Immature natural killer cell (primary cell): ENCODE data around the gene GPX8. TPM values are rescaled to one million over a fixed set of nuclear protein-coding genes. Genes with fewer than 3 reads are reported as not detected.

Source experiments
- DNase-seq, 3 donors: peaks; one replicate each; pipeline ENCODE4 v3.0.0; 2022; ENCODE audit warnings: mixed read lengths in 1 of 3
- H3K27ac Mint-ChIP-seq, 6 donors: one replicate each; pipeline ENCODE4 v1.8.0; 2020; ENCODE audit warnings: mixed read lengths in 6 of 6, mild to moderate bottlenecking in 5 of 6, inconsistent platforms in 4 of 6, moderate library complexity in 3 of 6
- H3K27me3 Mint-ChIP-seq, 3 donors: one replicate each; pipeline ENCODE4 v1.8.0; 2020 to 2021; ENCODE audit warnings: low read depth in 3 of 3, mild to moderate bottlenecking in 3 of 3, mixed read lengths in 3 of 3, moderate library complexity in 3 of 3, inconsistent platforms in 1 of 3
- H3K36me3 Mint-ChIP-seq, 3 donors: one replicate each; pipeline ENCODE4 v1.8.0; 2020; ENCODE audit warnings: mixed read lengths in 3 of 3, inconsistent platforms in 2 of 3, mild to moderate bottlenecking in 2 of 3
- H3K4me1 Mint-ChIP-seq, 2 donors: one replicate each; pipeline ENCODE4 v1.8.0; 2020; ENCODE audit warnings: inconsistent platforms in 2 of 2, mild to moderate bottlenecking in 2 of 2, mixed read lengths in 2 of 2, moderate library complexity in 1 of 2
- H3K4me3 Mint-ChIP-seq, 5 donors: one replicate each; pipeline ENCODE4 v1.8.0; 2020; ENCODE audit warnings: mild to moderate bottlenecking in 5 of 5, mixed read lengths in 5 of 5, inconsistent platforms in 3 of 5, moderate library complexity in 3 of 5
- H3K9me3 Mint-ChIP-seq, 6 donors: one replicate each; pipeline ENCODE4 v1.8.0; 2020; ENCODE audit warnings: mild to moderate bottlenecking in 6 of 6, mixed read lengths in 6 of 6, inconsistent platforms in 4 of 6, moderate library complexity in 3 of 6
- polyA plus RNA-seq, 3 donors: library from polyadenylated mRNA; unstranded; fragments of 300-500 nt; fragmentation: Illumina TruSeq; gene quantifications; one replicate each; pipeline ENCODE4 v1.2.3, GENCODE V29; 2021

The GPX8 gene
- polyA plus RNA-seq, 3 donors from 2014 or later: not detected

GRCh38 chr5:55149308-55149795, 10.6 kb upstream of the GPX8 start:
- H3K27ac Mint-ChIP-seq: no peak overlapping the region
- H3K4me3 Mint-ChIP-seq: no peak overlapping the region
- peaks cover 5 to 7% of the 10 kb centered on the region in 2 donors for H3K4me1 Mint-ChIP-seq
- no peak for DNase-seq
- peaks cover 0 to 11% (median 8%) of the 10 kb centered on the region in 3 donors for H3K27me3 Mint-ChIP-seq
- H3K9me3 Mint-ChIP-seq: no peaks in the 10 kb centered on the region
- no peaks in the 10 kb centered on the region for H3K36me3 Mint-ChIP-seq

DNA sequence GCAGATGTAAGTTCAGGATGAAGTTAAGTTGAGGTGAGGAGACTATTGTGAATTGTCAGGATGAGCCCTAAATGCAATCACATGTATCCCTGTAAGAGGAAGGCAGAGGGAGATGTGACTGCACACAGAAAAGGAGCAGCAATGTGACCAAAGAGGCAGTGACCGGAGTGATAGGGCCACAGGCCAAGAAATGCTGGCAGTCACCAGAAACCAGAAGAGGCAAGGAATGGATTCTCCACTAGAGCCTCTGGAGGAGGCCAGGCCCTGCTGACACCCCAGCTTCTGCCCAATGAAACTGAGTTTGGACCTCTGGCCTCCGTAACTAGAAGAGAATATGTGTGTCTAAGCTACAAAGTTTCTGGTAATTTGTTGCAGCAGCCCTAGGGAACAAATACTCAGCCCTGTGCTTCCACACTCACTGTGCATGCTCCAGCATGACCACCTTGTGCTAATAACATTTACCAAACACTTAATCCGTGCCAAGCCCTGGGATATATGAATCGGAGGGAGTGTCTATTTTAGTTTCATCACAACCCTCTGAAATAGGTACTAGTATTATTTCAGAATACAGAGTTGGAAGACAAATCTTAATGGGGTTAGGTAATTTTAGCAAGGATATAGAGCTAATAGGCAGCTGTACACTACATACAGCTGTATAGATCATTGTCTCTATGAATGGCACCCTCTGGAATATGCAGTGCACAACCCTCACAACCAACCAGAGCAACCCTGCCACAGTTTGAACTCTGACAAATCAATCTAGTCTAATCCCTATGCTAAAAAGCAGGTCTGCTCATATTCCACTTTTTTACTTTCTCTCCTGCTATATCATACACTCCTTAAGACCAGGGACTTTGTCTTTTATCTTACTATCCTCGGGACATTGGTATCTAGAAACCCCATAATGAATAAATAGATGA, 7.8 kb upstream of the GPX8 start:
- Mint-ChIP-seq H3K4me1 (no peaks in the 10 kb centered on the region), H3K4me3 (no peak overlapping the region), H3K36me3 (no peaks in the 10 kb centered on the region), H3K27ac (no peak overlapping the region), H3K27me3 (peaks cover 4 to 8% (median 8%) of the 10 kb centered on the region in 3 donors), H3K9me3 (no peaks in the 10 kb centered on the region)
- DNase-seq: no peak

DNA sequence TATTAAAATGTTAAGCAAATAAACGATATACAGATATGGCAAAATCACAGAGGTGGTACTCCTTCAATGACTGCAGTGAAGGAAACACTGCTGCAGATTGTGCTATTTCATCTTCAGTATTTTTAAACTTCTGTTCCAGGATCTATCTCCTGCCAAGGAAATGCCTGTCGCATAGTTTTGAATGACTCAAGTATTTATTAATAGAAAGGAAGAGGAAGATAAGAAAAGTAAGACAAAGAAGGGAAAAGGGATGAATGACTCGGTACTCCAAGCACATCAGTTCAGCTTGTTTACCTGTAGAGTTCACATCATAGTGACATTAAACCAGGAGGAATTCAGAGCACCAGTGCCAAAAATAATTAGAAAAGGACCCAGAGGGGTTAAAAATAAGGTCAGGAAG, 5.1 kb upstream of the GPX8 start:
- H3K27me3 Mint-ChIP-seq: peaks cover 3 to 8% (median 5%) of the 10 kb centered on the region in 3 donors

DNA sequence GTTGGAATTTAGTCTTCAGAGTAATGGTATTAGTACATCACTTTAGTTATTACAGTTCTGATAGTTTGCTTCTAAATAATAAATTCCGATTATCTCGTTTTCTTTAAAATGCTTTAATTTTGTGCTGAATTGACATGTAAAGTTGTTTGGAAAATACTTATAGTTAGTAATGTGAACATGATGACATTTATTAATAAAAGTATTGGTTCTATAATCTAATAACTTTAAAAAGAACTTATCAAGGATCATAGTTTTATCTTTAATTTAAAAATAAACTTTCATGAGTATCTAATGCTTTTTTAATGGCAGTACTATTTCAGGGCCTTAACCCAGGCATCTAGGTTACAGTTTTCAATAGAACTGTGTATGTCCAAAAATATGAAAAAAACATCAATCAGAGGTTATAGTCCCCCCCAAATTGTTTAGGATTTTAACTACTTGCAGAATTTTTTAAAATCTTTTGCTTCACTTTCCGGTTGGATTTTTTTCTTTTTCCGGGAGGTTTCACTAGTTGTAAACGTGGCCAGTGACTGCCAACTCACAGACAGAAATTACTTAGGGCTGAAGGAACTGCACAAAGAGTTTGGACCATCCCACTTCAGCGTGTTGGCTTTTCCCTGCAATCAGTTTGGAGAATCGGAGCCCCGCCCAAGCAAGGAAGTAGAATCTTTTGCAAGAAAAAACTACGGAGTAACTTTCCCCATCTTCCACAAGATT, 680 bp downstream of the GPX8 start:
- Mint-ChIP-seq H3K27ac (no peak overlapping the region), H3K4me3 (no peak overlapping the region), H3K9me3 (no peaks in the 10 kb centered on the region), H3K36me3 (no peaks in the 10 kb centered on the region), H3K27me3 (peaks cover 0 to 12% (median 6%) of the 10 kb centered on the region in 3 donors), H3K4me1 (no peaks in the 10 kb centered on the region)
- DNase-seq: no peak

More for the DNA sequence above, 5.1 kb upstream of the GPX8 start:
- Mint-ChIP-seq H3K4me3 (no peak overlapping the region), H3K9me3 (no peaks in the 10 kb centered on the region), H3K36me3 (no peaks in the 10 kb centered on the region), H3K4me1 (no peaks in the 10 kb centered on the region), H3K27ac (no peak overlapping the region)
- DNase-seq: no peak

DNA sequence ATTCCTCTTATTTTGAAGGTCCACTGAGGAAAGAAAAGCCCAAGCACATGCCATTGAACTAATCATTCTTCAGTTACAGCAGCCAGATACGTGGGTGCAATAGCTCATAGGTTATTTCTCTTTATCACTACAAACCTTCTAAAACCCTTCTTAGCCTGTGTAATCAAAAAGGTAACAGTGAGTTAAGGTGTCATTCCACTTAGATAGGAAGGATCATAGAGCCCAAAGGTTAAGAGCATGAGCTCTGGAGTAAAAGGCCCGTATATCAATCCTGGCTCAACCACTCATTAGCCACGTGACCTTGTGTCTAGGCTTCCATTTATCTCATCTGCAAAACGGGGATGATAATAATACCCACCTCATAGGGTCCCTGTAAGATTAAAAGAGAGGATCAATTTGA, 2.7 kb downstream of the GPX8 start:
- Mint-ChIP-seq H3K4me1 (no peaks in the 10 kb centered on the region), H3K9me3 (peaks cover 0 to 2% (median 0%) of the 10 kb centered on the region in 6 donors), H3K36me3 (no peaks in the 10 kb centered on the region), H3K27ac (no peak overlapping the region), H3K27me3 (peaks cover 3 to 17% (median 15%) of the 10 kb centered on the region in 3 donors), H3K4me3 (no peak overlapping the region)
- DNase-seq: no peak

GRCh38 chr5:55171471-55171870, 11.5 kb downstream of the GPX8 start:
- no peaks in the 10 kb centered on the region for H3K9me3 Mint-ChIP-seq
- H3K4me3 Mint-ChIP-seq: no peak overlapping the region
- no peak overlapping the region for H3K27ac Mint-ChIP-seq
- no peaks in the 10 kb centered on the region for H3K36me3 Mint-ChIP-seq
- no peak for DNase-seq
- H3K4me1 Mint-ChIP-seq: peaks cover 24 to 36% of the 10 kb centered on the region in 2 donors
- peaks cover 22 to 32% (median 25%) of the 10 kb centered on the region in 3 donors for H3K27me3 Mint-ChIP-seq

GRCh38 chr5:55172051-55172899, 12.3 kb downstream of the GPX8 start:
- peaks cover 26 to 33% (median 29%) of the 10 kb centered on the region in 3 donors for H3K27me3 Mint-ChIP-seq
- no peaks in the 10 kb centered on the region for H3K36me3 Mint-ChIP-seq
- no peaks in the 10 kb centered on the region for H3K9me3 Mint-ChIP-seq
- peak overlapping the region in 4 of 6 donors; percentile 39 to 87 (median 62) for H3K27ac Mint-ChIP-seq
- DNase-seq: peak; percentile 70 to 76 (median 72)
- H3K4me3 Mint-ChIP-seq: peak overlapping the region; percentile 87 to 94 (median 89)
- H3K4me1 Mint-ChIP-seq: peaks cover 28 to 44% of the 10 kb centered on the region in 2 donors

DNA sequence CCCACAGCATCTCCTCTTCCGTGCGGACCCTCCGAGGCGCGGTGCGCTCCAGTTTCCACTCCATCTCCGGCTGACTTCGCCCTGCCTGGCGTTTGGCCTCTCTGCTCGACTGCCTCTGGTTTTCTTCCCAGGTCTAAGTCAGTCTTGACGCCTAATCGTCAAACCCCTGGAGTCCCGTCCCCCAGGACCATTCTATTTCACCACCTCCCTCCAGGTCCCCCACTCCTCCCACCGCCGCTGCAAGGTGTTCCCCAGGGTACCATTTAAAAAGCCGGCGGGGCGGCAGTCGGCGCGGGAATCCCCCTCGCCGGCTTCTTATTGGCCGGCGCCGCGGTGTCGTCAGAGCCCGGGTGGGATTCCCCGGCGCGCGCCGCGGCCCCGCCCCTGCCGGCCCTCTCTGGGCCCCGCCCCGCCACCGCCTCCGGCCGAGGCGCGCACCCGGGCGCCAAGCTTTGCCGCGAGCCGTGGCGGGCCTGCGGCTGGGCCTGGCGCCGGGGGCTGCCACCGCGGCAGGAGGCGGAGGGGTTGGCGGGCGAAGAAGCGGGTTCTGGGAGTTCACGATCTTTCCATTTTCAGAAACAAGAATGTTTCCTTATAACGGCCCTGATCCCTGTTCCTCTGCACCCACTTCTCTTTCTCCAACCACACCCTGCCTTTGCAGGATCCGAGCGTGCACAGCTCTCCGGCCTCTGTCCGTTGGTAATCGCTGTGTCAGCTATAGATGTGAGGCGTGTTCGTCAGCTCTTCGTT, 13.1 kb downstream of the GPX8 start, which contains the start of gene CDC20B:
CDC20B (minus strand) TSS at position 241 of the 750 bp plus-strand sequence; CDS start at position 64, 177 bp downstream.
- peak within 1 kb of the TSS in 5 of 6 donors; percentile 75 to 94 (median 87) for H3K27ac Mint-ChIP-seq
- no peaks in the 10 kb centered on the region for H3K36me3 Mint-ChIP-seq
- H3K9me3 Mint-ChIP-seq: peaks cover 0 to under 1% (median 0%) of the 10 kb centered on the region in 6 donors
- H3K4me1 Mint-ChIP-seq: peaks cover 28 to 46% of the 10 kb centered on the region in 2 donors
- DNase-seq: peak; percentile 72 to 76 (median 76)
- peaks cover 25 to 37% (median 29%) of the 10 kb centered on the region in 3 donors for H3K27me3 Mint-ChIP-seq
- H3K4me3 Mint-ChIP-seq: peak within 1 kb of the TSS; percentile 87 to 94 (median 91)

DNA sequence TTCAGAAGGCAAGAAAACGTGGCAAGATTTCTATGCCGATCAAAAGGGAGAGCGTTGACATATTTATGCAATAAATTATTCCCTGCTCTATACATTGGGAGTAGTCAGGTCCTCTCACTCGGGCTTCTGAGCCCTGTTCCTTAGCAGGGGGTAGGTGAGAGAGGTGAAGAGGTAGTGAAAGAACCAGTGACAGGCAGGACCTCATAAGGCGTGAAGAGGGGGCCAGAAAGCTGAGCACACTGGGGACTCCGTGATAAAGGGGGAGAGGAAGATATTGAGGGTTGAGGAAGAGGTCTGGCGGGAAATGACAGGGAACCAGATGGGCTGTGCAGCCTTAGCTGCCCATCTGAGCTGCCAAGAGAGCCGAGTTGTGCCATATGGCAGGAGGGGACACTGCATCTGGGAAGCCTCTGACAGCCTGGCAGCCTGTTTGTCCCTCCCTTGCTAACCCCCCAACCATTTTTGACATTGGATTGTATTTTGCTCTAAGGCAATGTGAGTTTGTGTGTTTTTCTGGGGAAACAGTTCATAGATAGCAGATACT, 13.8 kb downstream of the GPX8 start:
- no peak for DNase-seq
- peak overlapping the region; percentile 77 to 91 (median 85) for H3K4me3 Mint-ChIP-seq
- peaks cover 28 to 40% (median 29%) of the 10 kb centered on the region in 3 donors for H3K27me3 Mint-ChIP-seq
- H3K27ac Mint-ChIP-seq: peak overlapping the region in 4 of 6 donors; percentile 58 to 87 (median 85)
- H3K9me3 Mint-ChIP-seq: peaks cover 0 to 2% (median 0%) of the 10 kb centered on the region in 6 donors
- H3K36me3 Mint-ChIP-seq: no peaks in the 10 kb centered on the region
- peaks cover 28 to 46% of the 10 kb centered on the region in 2 donors for H3K4me1 Mint-ChIP-seq

- Mint-ChIP-seq H3K4me1 (peaks cover 28 to 46% of the 10 kb centered on the region in 2 donors), H3K27me3 (peaks cover 29 to 41% (median 30%) of the 10 kb centered on the region in 3 donors), H3K4me3 (peak overlapping the region in 4 of 5 donors; percentile 12 to 62 (median 48)), H3K27ac (no peak overlapping the region), H3K9me3 (peaks cover 0 to 2% (median 0%) of the 10 kb centered on the region in 6 donors), H3K36me3 (no peaks in the 10 kb centered on the region)
- DNase-seq: no peak
Observed at GRCh38 chr5:55175781-55176175, 15.8 kb downstream of the GPX8 start.

GRCh38 chr5:55176176-55176818, 16.3 kb downstream of the GPX8 start:
- Mint-ChIP-seq H3K27me3 (peaks cover 29 to 43% (median 31%) of the 10 kb centered on the region in 3 donors), H3K9me3 (peaks cover 0 to 2% (median 0%) of the 10 kb centered on the region in 6 donors), H3K36me3 (no peaks in the 10 kb centered on the region), H3K4me1 (peaks cover 28 to 46% of the 10 kb centered on the region in 2 donors), H3K4me3 (peak overlapping the region in 4 of 5 donors; percentile 12 to 50 (median 30)), H3K27ac (no peak overlapping the region)
- no peak for DNase-seq

- H3K9me3 Mint-ChIP-seq: peaks cover 0 to 2% (median 0%) of the 10 kb centered on the region in 6 donors
- H3K27me3 Mint-ChIP-seq: peaks cover 29 to 47% (median 31%) of the 10 kb centered on the region in 3 donors
- H3K36me3 Mint-ChIP-seq: no peaks in the 10 kb centered on the region
- no peak overlapping the region for H3K27ac Mint-ChIP-seq
- no peak for DNase-seq
- peak overlapping the region in 2 of 5 donors; percentile 19 to 32 for H3K4me3 Mint-ChIP-seq
- H3K4me1 Mint-ChIP-seq: peaks cover 27 to 43% of the 10 kb centered on the region in 2 donors
Observed at GRCh38 chr5:55177078-55177477, 17.1 kb downstream of the GPX8 start.
